Kidney capillary endothelial cell (primary cell): ENCODE data around the gene LRRC27.
"Not testable (repeated sequence)": the region's sequence is repeated elsewhere in the genome, so short reads cannot be mapped to it uniquely, and the experiment has no call there.

Experiments
- DNase-seq: peaks from one replicate; pipeline ENCODE4 v3.0.0-alpha.2; 2018; ENCODE audit warnings: low spot score

The LRRC27 gene

DNA sequence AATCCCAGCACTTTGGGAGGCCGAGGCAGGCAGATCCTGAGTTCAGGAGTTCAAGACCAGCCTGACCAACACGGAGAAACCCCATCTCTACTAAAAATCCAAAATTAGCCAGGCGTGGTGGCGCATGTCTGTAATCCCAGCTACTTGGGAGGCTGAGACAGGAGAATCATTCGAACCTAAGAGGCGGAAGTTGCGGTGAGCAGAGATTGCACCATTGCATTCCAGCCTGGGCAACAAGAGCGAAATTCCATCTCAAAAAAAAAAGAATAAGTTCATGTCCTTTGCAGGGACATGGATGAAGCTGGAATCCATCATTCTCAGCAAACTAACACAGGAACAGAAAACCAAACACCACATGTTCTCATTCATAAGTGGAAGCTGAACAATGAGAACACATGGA lies 17.1 kb upstream of the LRRC27 start:
- DNase-seq = not testable (repeated sequence)

DNA sequence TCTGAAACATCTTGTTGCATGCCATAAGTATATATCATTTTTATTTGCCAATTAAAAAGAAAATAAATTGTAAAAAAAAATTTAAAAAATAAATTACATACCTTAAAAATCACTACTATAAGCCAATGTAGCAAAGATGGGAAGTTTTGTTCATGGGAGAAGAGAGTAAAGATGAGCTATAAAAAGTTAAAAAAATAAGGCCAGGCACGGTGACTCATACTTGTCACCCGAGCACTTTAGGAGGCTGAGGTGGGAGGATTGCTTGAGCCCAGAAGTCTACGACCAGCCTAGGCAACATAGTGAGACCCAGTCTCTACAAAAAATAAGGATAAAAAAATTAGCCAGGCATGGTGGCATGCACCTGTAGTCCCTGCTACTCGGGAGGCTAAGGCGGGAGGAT lies 15.9 kb upstream of the LRRC27 start:
- DNase-seq = no peak

GRCh38 chr10:132317477-132317876 lies 14.5 kb upstream of the LRRC27 start:
- DNase-seq = not testable (repeated sequence)

- peak; percentile 32 for DNase-seq
Measured at GRCh38 chr10:132319853-132320653, 11.9 kb upstream of the LRRC27 start.

DNA sequence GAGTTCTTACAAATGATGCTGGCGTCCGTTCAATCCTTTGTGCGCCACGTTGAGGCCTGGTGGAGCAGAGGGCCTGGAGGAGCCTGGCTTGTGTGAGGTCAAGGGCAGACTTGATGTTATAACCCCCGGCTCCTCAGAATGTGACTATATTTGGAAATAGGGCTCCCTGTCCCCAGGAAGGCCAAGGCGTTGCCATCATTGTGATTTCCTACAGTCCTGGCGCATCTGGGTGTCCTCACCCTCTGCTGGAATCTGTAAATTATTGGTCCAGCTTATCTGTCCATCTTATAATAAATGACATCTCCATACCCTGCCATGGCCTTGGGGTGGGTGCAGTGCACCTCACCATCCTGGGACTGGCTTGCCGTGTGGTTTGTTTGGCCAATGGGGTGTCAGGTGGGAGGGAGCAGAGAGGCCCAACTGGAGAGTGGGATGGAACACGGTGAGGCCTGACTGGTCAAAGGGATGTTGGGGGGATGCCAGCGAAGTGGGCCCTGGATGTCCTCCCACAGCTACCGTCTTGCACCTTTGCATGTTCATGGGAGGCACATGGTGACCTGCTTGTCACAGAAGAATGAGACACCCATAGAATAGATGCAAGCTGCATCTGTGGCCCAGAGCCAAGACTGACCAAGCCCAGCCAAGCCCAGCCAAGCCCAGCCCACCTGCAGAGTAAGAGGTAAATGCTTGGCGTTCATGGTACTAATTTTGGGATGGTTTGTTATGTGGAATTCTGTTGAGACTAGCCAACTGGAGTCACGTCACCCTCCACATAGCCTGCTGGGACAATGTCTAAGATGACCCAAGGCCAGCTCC lies 11.1 kb upstream of the LRRC27 start:
- DNase-seq = no peak

GRCh38 chr10:132321726-132322125 lies 10.3 kb upstream of the LRRC27 start:
- no peak for DNase-seq

- DNase-seq = no peak
Measured at GRCh38 chr10:132322586-132323048, 9.4 kb upstream of the LRRC27 start.

DNA sequence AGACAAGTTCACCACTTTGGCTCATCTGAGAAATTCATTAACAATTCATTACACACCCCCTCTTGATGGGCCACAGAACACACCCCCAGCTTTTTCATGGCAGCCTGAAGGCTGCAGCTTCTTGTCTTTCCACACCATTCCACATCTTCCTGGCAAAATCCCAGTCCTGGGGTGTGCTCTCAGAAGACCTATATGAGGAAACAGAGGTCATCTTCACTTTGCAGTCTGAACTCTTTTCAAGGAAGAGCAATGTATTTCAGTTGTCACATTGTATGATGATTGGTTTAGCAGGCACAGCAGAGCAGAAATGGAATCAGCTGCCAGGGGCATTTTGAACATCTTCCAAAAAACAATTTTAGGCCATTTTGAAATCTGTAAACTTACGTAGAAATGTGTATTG lies 7.8 kb upstream of the LRRC27 start:
- DNase-seq = no peak

DNA sequence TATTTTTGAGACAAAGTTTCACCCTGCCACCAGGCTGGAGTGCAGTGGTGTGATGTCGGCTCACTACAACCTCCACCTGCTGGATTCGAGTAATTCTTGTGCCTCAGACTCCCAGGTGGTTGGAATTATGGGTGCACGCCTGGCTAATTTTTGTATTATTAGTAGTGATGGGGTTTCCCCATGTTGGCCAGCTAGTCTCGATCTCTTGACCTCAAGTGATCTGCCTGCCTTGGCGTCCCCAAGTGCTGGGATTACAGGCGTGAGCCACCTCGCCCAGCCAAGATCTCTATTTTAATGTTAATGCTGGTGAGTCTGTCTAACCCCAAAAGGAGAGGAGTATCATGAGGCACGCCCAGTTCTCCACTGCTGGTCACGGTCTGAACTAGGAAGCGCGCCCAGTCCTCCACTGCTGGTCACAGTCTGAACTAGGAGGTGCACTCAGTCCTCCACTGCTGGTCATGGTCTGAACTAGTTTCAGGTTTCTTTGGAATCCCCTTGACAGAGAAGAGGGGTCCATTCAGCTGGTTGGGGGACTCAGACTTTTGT lies 5.6 kb upstream of the LRRC27 start:
- no peak for DNase-seq

- DNase-seq = no peak
Measured at GRCh38 chr10:132326925-132327324, 5.1 kb upstream of the LRRC27 start.

DNA sequence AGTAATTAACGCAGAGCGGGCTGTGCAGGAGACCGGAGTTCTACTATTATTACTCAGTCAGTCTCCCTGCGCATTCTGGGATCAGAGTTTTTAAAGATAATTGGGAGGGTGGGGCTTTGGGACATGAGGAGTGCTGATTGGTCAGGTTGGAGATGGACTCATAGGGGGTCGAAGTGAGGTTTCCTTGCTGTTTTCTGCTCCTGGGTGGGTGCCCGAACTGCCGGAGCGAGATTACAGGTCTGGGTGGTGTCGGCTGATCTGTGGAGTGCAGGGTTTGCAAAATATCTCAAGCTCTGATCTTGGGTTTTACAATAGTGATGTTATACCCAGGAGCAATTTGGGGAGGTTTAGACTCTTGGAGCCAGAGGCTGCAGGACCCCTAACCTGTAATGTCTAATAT lies 3.9 kb upstream of the LRRC27 start:
- DNase-seq = no peak

DNA sequence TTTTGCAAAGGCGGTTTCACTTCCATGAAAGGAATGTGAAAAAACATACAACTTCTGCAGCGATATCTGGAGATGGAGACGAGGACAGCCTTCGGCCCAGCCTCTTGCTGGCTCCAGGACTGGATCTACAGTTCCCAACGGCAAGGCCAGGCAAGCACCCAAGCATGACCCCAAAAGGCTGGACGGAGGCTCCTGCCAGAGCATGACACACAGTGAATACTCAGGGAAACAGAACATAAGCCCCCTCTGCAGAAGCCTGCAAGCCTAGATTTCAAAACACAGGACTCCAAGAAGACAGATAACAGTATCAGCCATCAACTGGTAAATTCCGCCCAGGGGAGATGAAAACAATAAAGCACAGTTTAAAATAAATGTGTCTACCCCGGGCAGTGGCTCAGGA lies 3.3 kb upstream of the LRRC27 start:
- no peak for DNase-seq

- peak; percentile 63 for DNase-seq
Measured at GRCh38 chr10:132329565-132330485, 2.2 kb upstream of the LRRC27 start.

GRCh38 chr10:132330486-132330833 lies 1.5 kb upstream of the LRRC27 start:
- DNase-seq = no peak

- DNase-seq = no peak
Measured at GRCh38 chr10:132332433-132332754, 401 bp downstream of the LRRC27 start.

GRCh38 chr10:132333386-132333785 lies 1.4 kb downstream of the LRRC27 start:
- no peak for DNase-seq

DNA sequence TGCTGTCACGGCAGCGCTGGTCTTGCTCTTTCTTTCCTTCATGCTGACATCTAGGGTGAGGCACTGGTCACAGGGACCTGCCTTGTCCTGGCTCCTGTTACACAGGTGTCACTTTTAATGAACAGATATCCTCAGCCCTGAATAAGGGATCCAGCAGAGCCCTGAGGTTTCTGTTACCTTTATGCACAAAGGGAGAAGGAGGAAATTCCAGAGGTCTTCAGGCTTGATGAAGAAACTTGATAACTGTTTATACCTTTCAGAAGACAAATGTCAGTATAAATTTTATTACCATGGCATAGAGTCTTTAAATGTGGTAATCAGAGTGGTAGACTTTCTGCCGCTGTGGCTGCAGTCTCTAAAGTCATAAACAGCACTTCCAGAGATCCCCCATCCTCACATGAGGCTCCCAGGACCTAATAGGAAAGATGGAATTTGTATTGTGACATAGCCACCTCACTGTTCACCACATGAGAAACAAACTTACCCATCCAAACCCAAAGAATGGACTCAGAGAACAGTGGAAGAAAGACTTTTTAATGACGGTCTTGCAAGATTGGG lies 2.7 kb downstream of the LRRC27 start:
- no peak for DNase-seq

DNA sequence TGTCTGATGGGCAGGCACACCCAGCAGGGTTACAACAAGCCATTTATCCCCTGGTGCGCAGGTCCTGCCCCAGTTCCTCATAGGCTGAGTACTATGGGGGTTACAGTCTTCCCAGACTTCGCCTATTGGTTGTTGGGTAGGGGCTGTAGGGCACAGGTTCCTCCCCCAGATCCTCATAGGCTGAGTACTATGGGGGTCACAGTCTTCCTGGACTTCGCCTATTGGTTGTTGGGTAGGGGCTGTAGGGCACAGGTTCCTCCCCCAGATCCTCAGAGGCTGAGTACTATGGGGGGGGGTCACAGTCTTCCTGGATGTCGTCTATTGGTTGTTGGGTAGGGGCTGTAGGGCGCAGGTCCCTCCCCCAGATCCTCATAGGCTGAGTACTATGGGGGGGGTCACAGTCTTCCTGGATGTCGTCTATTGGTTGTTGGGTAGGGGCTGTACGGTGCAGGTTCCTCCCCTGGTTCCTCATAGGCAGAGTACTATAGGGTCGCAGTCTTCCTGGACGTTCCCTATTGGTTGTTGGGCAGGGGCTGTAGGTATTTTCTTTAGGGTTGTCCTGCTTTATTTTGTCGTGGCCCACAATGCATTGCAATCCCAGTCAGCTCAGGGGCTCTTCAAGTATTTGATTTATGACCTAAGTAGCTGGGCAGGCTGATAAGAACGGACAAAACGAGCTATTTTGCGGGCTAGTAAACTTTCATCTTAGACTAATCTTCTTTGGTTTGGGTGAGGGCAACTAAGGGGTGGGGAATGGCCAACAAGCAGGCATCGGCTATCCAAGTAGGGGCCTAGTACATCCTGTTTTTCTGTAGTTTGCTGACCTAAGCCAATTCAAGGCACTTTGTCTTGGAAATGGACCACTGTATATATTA lies 3.4 kb downstream of the LRRC27 start:
- no peak for DNase-seq

GRCh38 chr10:132336064-132336746 lies 4.2 kb downstream of the LRRC27 start:
- no peak for DNase-seq

DNA sequence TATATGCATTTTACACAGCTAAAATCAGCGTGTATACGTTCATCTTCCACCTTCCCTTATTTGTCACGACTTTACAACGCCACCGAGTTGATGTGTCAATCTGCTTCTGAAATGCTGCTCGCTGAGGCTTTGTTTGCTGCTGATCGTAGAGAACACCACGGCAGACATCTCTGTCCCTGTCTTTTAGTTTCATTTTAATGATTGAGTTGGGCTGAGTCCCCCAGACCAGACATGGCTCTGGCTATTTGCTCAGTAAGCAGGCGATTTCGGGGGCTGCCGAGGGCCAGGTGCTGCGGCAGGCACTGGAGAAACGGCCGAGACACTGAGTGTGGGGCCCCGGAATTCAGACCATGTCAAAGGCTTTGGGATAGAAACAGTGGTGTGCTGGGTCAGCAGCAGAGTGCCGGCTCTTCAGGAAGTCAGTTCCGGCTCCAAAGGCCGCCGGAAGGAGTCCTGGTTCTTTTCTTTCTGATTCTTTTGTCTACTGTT lies 5.0 kb downstream of the LRRC27 start:
- no peak for DNase-seq
